ENCODE data around the gene FASN.

The FASN gene

GRCh38 chr17:82035488-82035887 is 62.5 kb downstream of the FASN start:
- Histone ChIP-seq H3K79me2 (ENCODE audit: insufficient read depth, low read length) (peaks cover 11% of the 10 kb centered on the region), H3K27ac (ENCODE audit: low read depth, low read length) (no peak overlapping the region), H3K9me3 (ENCODE audit: insufficient read depth, low read length) (no peaks in the 10 kb centered on the region), H3K4me2 (ENCODE audit: low read depth, low read length, poor library complexity, severe bottlenecking) (no peak overlapping the region), H4K20me1 (ENCODE audit: low read depth, low read length) (peaks cover 4% of the 10 kb centered on the region; the same call in 1 of the 2 replicates), H3F3A (ENCODE audit: insufficient read depth) (peaks cover 9% of the 10 kb centered on the region; the same call in 1 of the 2 replicates), H3K4me3 (ENCODE audit: insufficient read depth, low read length, poor library complexity, severe bottlenecking) (no peak overlapping the region), H3K9ac (ENCODE audit: low read length) (no peak overlapping the region), H3K9me2 (replicated peaks; ENCODE audit: insufficient read depth, low read length) (no peaks in the 10 kb centered on the region), H3K27me3 (ENCODE audit: low read length) (no peaks in the 10 kb centered on the region), H3K36me3 (ENCODE audit: low read length) (no peaks in the 10 kb centered on the region), H2AFZ (ENCODE audit: low read depth, low read length, severe bottlenecking) (no peak overlapping the region)
- no peak for TF ChIP-seq CTCF (IDR thresholded peaks at IDR 0.05; ENCODE audit: insufficient read depth, low read length, poor library complexity, severe bottlenecking)

GRCh38 chr17:82034371-82035011 is 63.5 kb downstream of the FASN start:
- H3K4me2 ChIP-seq (ENCODE audit: low read depth, low read length, poor library complexity, severe bottlenecking), result no peak overlapping the region
- H3K4me3 ChIP-seq (ENCODE audit: insufficient read depth, low read length, poor library complexity, severe bottlenecking), result no peak overlapping the region
- H3K27ac ChIP-seq (ENCODE audit: low read depth, low read length), result no peak overlapping the region

GRCh38 chr17:82033359-82034085 is 64.5 kb downstream of the FASN start:
- Histone ChIP-seq H3K9me3 (ENCODE audit: insufficient read depth, low read length) (no peaks in the 10 kb centered on the region), H3K9me2 (replicated peaks; ENCODE audit: insufficient read depth, low read length) (no peaks in the 10 kb centered on the region), H2AFZ (ENCODE audit: low read depth, low read length, severe bottlenecking) (no peak overlapping the region), H3K4me2 (ENCODE audit: low read depth, low read length, poor library complexity, severe bottlenecking) (no peak overlapping the region), H3K4me3 (ENCODE audit: insufficient read depth, low read length, poor library complexity, severe bottlenecking) (no peak overlapping the region), H3K36me3 (ENCODE audit: low read length) (no peaks in the 10 kb centered on the region), H3K79me2 (ENCODE audit: insufficient read depth, low read length) (peaks cover 11% of the 10 kb centered on the region), H3K27ac (ENCODE audit: low read depth, low read length) (no peak overlapping the region), H3K27me3 (ENCODE audit: low read length) (no peaks in the 10 kb centered on the region), H4K20me1 (ENCODE audit: low read depth, low read length) (peaks cover 4% of the 10 kb centered on the region; the same call in 1 of the 2 replicates), H3F3A (ENCODE audit: insufficient read depth) (peaks cover 9% of the 10 kb centered on the region; the same call in 1 of the 2 replicates), H3K9ac (ENCODE audit: low read length) (no peak overlapping the region)
- no peak for TF ChIP-seq EZH2phosphoT487 (conservative IDR thresholded peaks at IDR 0.05; ENCODE audit: low read length)
- no peak for TF ChIP-seq CTCF (IDR thresholded peaks at IDR 0.05; ENCODE audit: insufficient read depth, low read length, poor library complexity, severe bottlenecking)

More at GRCh38 chr17:82034371-82035011, 63.5 kb downstream of the FASN start:
- H2AFZ ChIP-seq (ENCODE audit: low read depth, low read length, severe bottlenecking), result no peak overlapping the region
- H4K20me1 ChIP-seq (ENCODE audit: low read depth, low read length), result peaks cover 4% of the 10 kb centered on the region; the same call in 1 of the 2 replicates
- no peaks in the 10 kb centered on the region for H3K27me3 ChIP-seq (ENCODE audit: low read length)
- H3K9me2 ChIP-seq (replicated peaks; ENCODE audit: insufficient read depth, low read length), result no peaks in the 10 kb centered on the region
- no peak for TF ChIP-seq CTCF (IDR thresholded peaks at IDR 0.05; ENCODE audit: insufficient read depth, low read length, poor library complexity, severe bottlenecking)
- no peaks in the 10 kb centered on the region for H3K36me3 ChIP-seq (ENCODE audit: low read length)
- peaks cover 9% of the 10 kb centered on the region; the same call in 1 of the 2 replicates for H3F3A ChIP-seq (ENCODE audit: insufficient read depth)
- no peaks in the 10 kb centered on the region for H3K9me3 ChIP-seq (ENCODE audit: insufficient read depth, low read length)
- no peak overlapping the region for H3K9ac ChIP-seq (ENCODE audit: low read length)
- H3K79me2 ChIP-seq (ENCODE audit: insufficient read depth, low read length), result peaks cover 11% of the 10 kb centered on the region

Data from SU-DHL-6 (cell line).